ENCODE data around the gene PIGQ.

The PIGQ gene

DNA sequence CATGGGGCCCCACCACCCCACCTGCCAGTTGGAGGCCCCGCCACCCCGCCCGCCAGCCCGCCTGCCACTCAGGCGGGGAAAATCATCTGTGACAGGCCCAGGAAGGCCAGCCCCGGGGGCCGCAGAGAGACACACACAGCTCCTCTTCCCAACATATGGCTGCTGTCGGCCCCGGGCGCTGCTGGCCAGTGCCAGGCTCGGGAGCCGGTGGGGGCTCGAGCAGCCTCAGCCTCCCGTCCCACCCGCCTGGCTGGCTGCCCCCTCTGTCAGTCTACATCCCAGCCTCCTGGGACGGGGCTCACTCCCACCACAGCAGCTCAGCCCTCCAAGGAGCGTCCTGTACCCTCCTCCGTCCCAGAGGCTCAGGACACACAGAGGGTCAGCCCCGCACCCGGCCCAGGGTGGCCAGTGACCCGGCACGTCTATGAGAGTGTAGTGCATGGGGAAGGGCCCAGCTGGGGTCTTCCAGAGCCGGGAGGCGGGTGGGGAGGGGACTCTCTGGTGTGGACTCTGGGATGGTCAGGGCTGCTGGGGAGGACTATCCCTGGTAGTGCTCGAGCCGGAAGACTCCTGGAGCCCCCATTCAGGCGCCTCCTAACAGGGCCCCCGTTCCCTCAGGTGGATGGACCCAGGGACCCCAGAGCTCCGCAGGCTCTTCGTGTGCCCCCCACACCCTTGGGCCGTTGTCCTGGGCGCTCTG, 13.1 kb upstream of the PIGQ start:
- no peak for DNase-seq

- no peak for DNase-seq
These were observed 12.1 kb upstream of the PIGQ start for GRCh38 chr16:557463-558297.

GRCh38 chr16:558298-559020, 11.3 kb upstream of the PIGQ start:
- DNase-seq: no peak

DNA sequence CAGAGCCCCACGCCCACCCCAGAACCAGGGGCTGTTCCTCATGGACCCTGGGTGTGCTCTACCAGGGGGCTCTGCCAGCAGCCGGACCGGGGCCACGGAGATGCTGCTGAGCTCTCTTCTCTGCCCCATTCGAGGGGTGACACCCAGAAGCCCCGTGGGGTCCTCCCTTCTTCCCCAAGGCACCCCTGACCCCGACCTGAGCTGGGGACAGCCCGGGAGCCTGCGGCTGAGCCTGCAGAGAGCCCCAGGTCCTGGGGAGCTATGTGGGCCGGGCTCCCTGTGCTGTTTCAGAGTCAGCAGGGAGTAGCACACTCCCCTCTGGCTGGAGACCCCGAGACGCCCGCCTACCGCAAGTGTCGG, 10.8 kb upstream of the PIGQ start:
- no peak for DNase-seq

- DNase-seq: no peak
These were observed 10.2 kb upstream of the PIGQ start for GRCh38 chr16:559411-560203.

- no peak for DNase-seq
These were observed 9.5 kb upstream of the PIGQ start, which contains the start of gene PRR35 for GRCh38 chr16:560204-560700. Gene PRR35, plus strand, starts transcription at chr16:560394. Its CDS starts 2,901 bp downstream, at chr16:563295.

GRCh38 chr16:560701-561412, 8.9 kb upstream of the PIGQ start:
- no peak for DNase-seq

DNA sequence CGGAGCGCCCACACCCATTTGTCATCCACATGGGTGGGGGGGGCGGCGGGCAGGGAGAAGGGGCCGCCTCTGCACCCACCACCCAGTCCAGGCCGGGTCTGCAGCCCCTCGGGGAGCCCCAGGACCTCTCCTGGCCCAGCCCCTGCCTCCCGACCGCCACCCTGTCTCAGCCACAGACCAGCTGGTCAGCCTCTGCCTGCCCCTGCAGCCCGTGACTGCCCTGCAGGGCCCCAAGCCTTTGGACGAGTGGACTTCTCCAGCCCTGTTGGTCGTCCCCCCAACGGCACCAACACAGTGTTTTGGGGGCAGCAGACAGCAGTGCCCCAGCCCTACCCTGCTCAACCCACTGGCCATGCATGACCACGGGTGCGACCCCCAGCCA, 8.4 kb upstream of the PIGQ start:
- no peak for DNase-seq

- DNase-seq: no peak
These were observed 7.5 kb upstream of the PIGQ start for GRCh38 chr16:561957-562938.

- DNase-seq: no peak
These were observed 6.6 kb upstream of the PIGQ start for GRCh38 chr16:563072-563644.

- DNase-seq: no peak
These were observed 4.9 kb upstream of the PIGQ start for GRCh38 chr16:564690-565418.

GRCh38 chr16:565419-566330, 4.1 kb upstream of the PIGQ start:
- no peak for DNase-seq

- peak; percentile 58 for DNase-seq
These were observed 3.0 kb upstream of the PIGQ start, which contains the start of gene NHLRC4 for GRCh38 chr16:566475-567372. Gene NHLRC4, plus strand, starts transcription at chr16:567005. Its CDS starts 1,043 bp downstream, at chr16:568048.

GRCh38 chr16:567373-568256, 2.2 kb upstream of the PIGQ start:
- no peak for DNase-seq

DNA sequence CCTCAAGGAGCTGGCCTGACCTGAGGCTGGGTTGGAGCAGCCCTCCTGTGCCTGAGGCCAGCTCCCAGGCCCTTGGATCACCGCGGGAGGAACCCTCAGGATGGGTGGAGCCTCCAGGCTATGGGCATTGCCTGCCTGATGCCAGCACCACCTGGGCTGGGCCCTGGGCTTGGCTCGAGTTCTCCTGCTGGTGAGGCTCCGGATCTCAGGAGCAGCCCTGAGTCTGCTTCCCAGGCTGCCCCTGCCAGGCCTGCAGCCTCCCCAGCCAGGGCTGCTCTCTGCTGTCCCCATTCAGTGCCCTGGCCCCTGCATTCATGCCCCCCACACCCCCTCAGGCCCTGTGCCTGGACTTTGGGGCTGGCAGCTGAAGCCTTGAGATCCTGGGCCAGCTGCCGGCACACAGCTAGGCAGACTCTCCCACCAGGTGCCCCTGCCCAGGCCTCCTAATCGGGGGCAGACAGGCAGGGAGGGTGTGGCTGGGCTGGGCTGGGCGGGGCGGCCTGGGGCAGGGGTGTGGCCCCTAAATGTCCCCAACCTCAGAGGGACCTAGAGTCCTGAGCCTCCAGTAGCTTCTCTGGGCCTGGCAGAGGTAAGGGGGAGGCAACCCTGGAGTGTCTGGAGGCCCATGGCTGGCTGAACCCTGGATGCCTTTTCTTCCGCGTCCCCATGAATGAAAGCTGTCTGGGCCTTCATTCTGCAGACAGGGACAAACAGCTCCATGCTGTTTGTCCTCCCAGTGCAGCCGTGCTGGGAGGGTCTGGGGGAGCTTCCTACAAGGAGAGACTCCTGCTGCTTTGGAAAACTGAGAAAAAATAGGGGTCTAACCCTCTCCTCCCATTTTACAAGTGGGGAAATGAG, 1.1 kb upstream of the PIGQ start:
- DNase-seq: no peak
